A673 (cell line): ENCODE results near the gene EML3. TPM values are rescaled to one million over a fixed set of nuclear protein-coding genes. Genes with fewer than 3 reads are reported as not detected.

Experiments used
- BruUV-seq: library from RNA; stranded (reverse); fragments of 400-500 nt; replicated peaks from 2 replicates; lab custom pipeline; 2021; lab: Mats Ljungman, UMichigan
- CTCF ChIA-PET: fragments of 300-600 bp; sonication (Branson Sonifier 250); formaldehyde crosslinking; loops from one replicate; lab custom pipeline; 2022; ENCODE audit warnings: antibody characterized with exemption; lab: Charles Lee
- POLR2A ChIA-PET: fragments of 300-600 bp; sonication (Branson Sonifier 250); formaldehyde crosslinking; loops from one replicate; lab custom pipeline; 2022; ENCODE audit warnings: antibody characterized with exemption; ENCODE audit not compliant: low non-redundant PET; lab: Charles Lee
- DNase-seq: peaks from one replicate; pipeline ENCODE4 v3.0.0-alpha.2; 2015; ENCODE audit warnings: low spot score
- H3K27ac ChIP-seq: fragments of 200-600 bp; sonication (generic); 2 replicates; pipeline ENCODE4 v1.5.1; 2016; ENCODE audit warnings: mixed run types, low read depth, mild to moderate bottlenecking, mixed read lengths, antibody characterized with exemption, low read length; ENCODE audit not compliant: poor library complexity, severe bottlenecking
- H3K27me3 ChIP-seq: fragments of 200-600 bp; sonication (generic); replicated peaks from 2 replicates; pipeline ENCODE4 v1.6.1; 2017; ENCODE audit warnings: mixed run types, low read depth, mild to moderate bottlenecking, mixed read lengths, antibody characterized with exemption, low read length; ENCODE audit not compliant: insufficient read depth, poor library complexity
- H3K36me3 ChIP-seq: fragments of 200-600 bp; sonication (generic); 2 replicates; pipeline ENCODE4 v1.6.1; 2016; ENCODE audit warnings: mixed run types, mild to moderate bottlenecking, mixed read lengths, antibody characterized with exemption, low read length; ENCODE audit not compliant: insufficient read depth, poor library complexity, severe bottlenecking
- H3K4me1 ChIP-seq: fragments of 200-600 bp; sonication (generic); 2 replicates; pipeline ENCODE4 v1.6.1; 2017; ENCODE audit warnings: mixed run types, mild to moderate bottlenecking, mixed read lengths, antibody characterized with exemption, low read length; ENCODE audit not compliant: insufficient read depth, poor library complexity, severe bottlenecking
- H3K4me3 ChIP-seq: fragments of 200-600 bp; sonication (generic); 2 replicates; pipeline ENCODE4 v1.5.1; 2016; ENCODE audit warnings: low read depth, mixed run types, mild to moderate bottlenecking, mixed read lengths, low read length; ENCODE audit not compliant: poor library complexity, severe bottlenecking
- H3K9me3 ChIP-seq: fragments of 200-600 bp; sonication (generic); 2 replicates; pipeline ENCODE4 v1.6.1; 2016; ENCODE audit warnings: mixed run types, low read depth, mild to moderate bottlenecking, mixed read lengths, antibody characterized with exemption, low read length; ENCODE audit not compliant: poor library complexity, severe bottlenecking
- EZH2 ChIP-seq: fragments of 200-600 bp; sonication (generic); IDR thresholded peaks from 2 replicates; pipeline ENCODE4 v1.6.1; 2017; ENCODE audit warnings: borderline replicate concordance, low read depth, mild to moderate bottlenecking, mixed read lengths, antibody characterized with exemption, low read length; ENCODE audit not compliant: poor library complexity, severe bottlenecking
- intact Hi-C: fragments of 100-400 bp; cut with micrococcal nuclease; formaldehyde crosslinking; loops from one replicate; pipeline ENCODE4 v1.10.0; 2022; ENCODE audit not compliant: unreplicated experiment
- total RNA-seq: library from RNA; stranded (reverse); gene quantifications from 2 replicates; pipeline ENCODE4 v1.2.3, GENCODE V29; 2021
- TF ChIP-seq, protein P1 (sequence below): fragments of 300-800, 200-600 bp; sonication (generic); conservative IDR thresholded peaks from 2 replicates; pipeline ENCODE4 v1.5.1; 2017; ENCODE audit warnings: low read depth, mild to moderate bottlenecking, antibody characterized with exemption, low read length, moderate library complexity, mixed read lengths

Gene EML3
- total RNA-seq, 1 experiment from 2014 or later: 21.3 TPM

- ChIA-PET POLR2A (interaction anchor here (0.5 kb wide), 1 partner anchor 19 kb away, joined by 9 read pairs; the partner anchor contains the start of gene GANAB), CTCF (no interaction called here)
Measured at GRCh38 chr11:62627713-62628112, 15.1 kb upstream of the EML3 start.

DNA sequence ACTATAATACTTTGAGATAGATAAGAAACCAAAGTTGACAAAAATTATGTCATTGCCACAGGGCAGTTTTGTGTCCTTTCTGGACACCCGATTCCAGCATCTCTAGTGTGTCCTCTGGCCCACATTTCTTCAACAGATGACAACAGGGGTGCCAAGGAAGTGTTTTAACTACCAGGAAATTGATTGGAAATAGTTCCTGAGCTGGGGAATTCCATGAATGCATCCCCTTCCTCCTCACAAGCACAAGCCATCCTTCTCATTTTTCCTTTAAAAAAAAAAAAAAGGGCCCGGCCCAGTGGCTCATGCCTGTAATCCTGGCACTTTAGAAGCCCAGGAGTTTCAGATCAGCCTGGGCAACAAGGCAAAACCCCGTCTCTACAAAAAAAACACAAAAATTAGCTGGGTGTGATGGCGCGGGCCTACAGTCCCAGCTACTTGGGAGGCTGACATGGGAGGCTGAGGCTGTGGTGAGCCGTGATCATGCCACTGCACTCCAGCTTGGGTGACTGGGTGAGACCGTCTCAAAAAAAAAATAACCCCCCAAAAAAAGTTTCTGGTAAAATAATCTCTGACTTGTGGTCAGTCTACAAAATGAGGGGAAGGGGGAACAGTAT lies 10.0 kb upstream of the EML3 start:
- TF ChIP-seq, protein P1, sequence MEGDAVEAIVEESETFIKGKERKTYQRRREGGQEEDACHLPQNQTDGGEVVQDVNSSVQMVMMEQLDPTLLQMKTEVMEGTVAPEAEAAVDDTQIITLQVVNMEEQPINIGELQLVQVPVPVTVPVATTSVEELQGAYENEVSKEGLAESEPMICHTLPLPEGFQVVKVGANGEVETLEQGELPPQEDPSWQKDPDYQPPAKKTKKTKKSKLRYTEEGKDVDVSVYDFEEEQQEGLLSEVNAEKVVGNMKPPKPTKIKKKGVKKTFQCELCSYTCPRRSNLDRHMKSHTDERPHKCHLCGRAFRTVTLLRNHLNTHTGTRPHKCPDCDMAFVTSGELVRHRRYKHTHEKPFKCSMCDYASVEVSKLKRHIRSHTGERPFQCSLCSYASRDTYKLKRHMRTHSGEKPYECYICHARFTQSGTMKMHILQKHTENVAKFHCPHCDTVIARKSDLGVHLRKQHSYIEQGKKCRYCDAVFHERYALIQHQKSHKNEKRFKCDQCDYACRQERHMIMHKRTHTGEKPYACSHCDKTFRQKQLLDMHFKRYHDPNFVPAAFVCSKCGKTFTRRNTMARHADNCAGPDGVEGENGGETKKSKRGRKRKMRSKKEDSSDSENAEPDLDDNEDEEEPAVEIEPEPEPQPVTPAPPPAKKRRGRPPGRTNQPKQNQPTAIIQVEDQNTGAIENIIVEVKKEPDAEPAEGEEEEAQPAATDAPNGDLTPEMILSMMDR: no peak
- TF ChIP-seq EZH2: no peak
- no peaks in the 10 kb centered on the region for H3K9me3 ChIP-seq
- ChIA-PET POLR2A (no interaction called here), CTCF (interaction anchor here (0.6 kb wide), 1 partner anchor 11 kb away, joined by 3 read pairs; no protein-coding TSS in a partner anchor)
- BruUV-seq: TSS peak; percentile 94
- intact Hi-C loops: no loop called here
- no peaks in the 10 kb centered on the region for H3K27me3 ChIP-seq
- peaks cover 12% of the 10 kb centered on the region for H3K4me1 ChIP-seq
- no peak overlapping the region for H3K4me3 ChIP-seq
- DNase-seq: no peak
- peak overlapping the region; percentile 86 for H3K27ac ChIP-seq
- H3K36me3 ChIP-seq: peaks cover 29% of the 10 kb centered on the region

More at GRCh38 chr11:62627713-62628112, 15.1 kb upstream of the EML3 start:
- BruUV-seq: no TSS peak
- intact Hi-C loops: no loop called here
- TF ChIP-seq EZH2: no peak
- TF ChIP-seq, protein P1: 0 out of 2 replicates have a peak, but pooled peaks have one; percentile 11
- no peaks in the 10 kb centered on the region for H3K9me3 ChIP-seq
- no peak overlapping the region for H3K4me3 ChIP-seq
- no peak overlapping the region for H3K27ac ChIP-seq
- H3K36me3 ChIP-seq: peaks cover 81% of the 10 kb centered on the region
- H3K27me3 ChIP-seq: no peaks in the 10 kb centered on the region
- no peaks in the 10 kb centered on the region for H3K4me1 ChIP-seq
- DNase-seq: no peak

GRCh38 chr11:62621567-62622470 lies 9.2 kb upstream of the EML3 start, which contains the start of gene B3GAT3:
Gene B3GAT3 (minus strand): TSS chr11:62621986. CDS start chr11:62621947, 39 bp downstream.
- CTCF ChIA-PET: interaction anchor here (0.6 to 1.1 kb wide), 4 partner anchors 10 to 833 kb away, joined by 3 to 8 read pairs (median 5); partner anchors contain the start of gene TUT1
- DNase-seq: peak; percentile 97
- no peak for TF ChIP-seq EZH2
- TF ChIP-seq, protein P1: no peak
- Histone ChIP-seq H3K9me3 (no peaks in the 10 kb centered on the region), H3K4me3 (peak within 1 kb of the TSS; percentile 57), H3K27me3 (no peaks in the 10 kb centered on the region), H3K36me3 (peaks cover 29% of the 10 kb centered on the region), H3K4me1 (peaks cover 12% of the 10 kb centered on the region), H3K27ac (peak within 1 kb of the TSS; percentile 86)
- BruUV-seq: no TSS peak
- POLR2A ChIA-PET: interaction anchor here (0.6 kb wide), 1 partner anchor 264 kb away, joined by 4 read pairs; no protein-coding TSS in a partner anchor
- intact Hi-C loops: no loop called here
